Sigmoid colon (tissue), 7 donors: ENCODE data around the gene RANGRF. TPM values are rescaled to one million over a fixed set of nuclear protein-coding genes. Genes with fewer than 3 reads are reported as not detected.

Source experiments
- DNase-seq: peaks from one replicate; pipeline ENCODE4 v3.0.0-alpha.2; 2019
- H3K27ac ChIP-seq, 4 donors: fragments of 200-600 bp; sonication (generic); one replicate each; pipeline ENCODE4 v1.5.1; 2016 to 2019; ENCODE audit warnings: mild to moderate bottlenecking in 1 of 4
- H3K27me3 ChIP-seq, 3 donors: fragments of 200-600 bp; sonication (generic); one replicate each; pipeline ENCODE4 v1.5.1; 2019; ENCODE audit warnings: mild to moderate bottlenecking in 1 of 3
- H3K36me3 ChIP-seq, 4 donors: fragments of 200-600 bp; sonication (generic); one replicate each; pipeline ENCODE4 v1.5.1; 2016 to 2019
- H3K4me1 ChIP-seq, 4 donors: fragments of 200-600 bp; sonication (generic); one replicate each; pipeline ENCODE4 v1.5.1; 2017 to 2019
- H3K4me3 ChIP-seq, 4 donors: fragments of 200-600 bp; sonication (generic); one replicate each; pipeline ENCODE4 v1.5.1; 2017 to 2019; ENCODE audit warnings: mild to moderate bottlenecking in 2 of 4, moderate library complexity in 1 of 4
- H3K9me3 ChIP-seq, 4 donors: fragments of 200-600 bp in 3 of 4; sonication (generic) in 3 of 4; one replicate each; pipeline versions ENCODE4 v1.5.1 to v1.6.1; 2013 to 2019
- EP300 ChIP-seq, 4 donors: sonication (generic); formaldehyde crosslinking; IDR thresholded peaks; one replicate each; pipeline ENCODE4 v1.6.1; 2017; ENCODE audit warnings: antibody characterized with exemption in 4 of 4
- POLR2A ChIP-seq, 2 donors: fragments of 450-650 bp; IDR thresholded peaks; one replicate each; pipeline ENCODE4 v1.6.1; 2016; ENCODE audit warnings: antibody characterized with exemption in 2 of 2, mild to moderate bottlenecking in 2 of 2, moderate library complexity in 2 of 2
- POLR2AphosphoS5 ChIP-seq, 4 donors: sonication (generic); formaldehyde crosslinking; IDR thresholded peaks; one replicate each; pipeline ENCODE4 v1.6.1; 2017; ENCODE audit warnings: antibody characterized with exemption in 4 of 4
- WGBS, 2 donors: extraction: QIAGEN DNeasy Blood & Tissue Kit; methylation state at CpG; one replicate each; pipeline ENCODE4 v1.1.7; 2013; 5-methylcytosine and 5-hydroxymethylcytosine counted together
- intact Hi-C: fragments of 100-400 bp; cut with DNase I; formaldehyde crosslinking; loops from one replicate; pipeline ENCODE4 v1.15.1; 2023
- polyA plus RNA-seq, 3 donors: library from polyadenylated mRNA; stranded (reverse); fragments of 200-250 nt; gene quantifications; one replicate each; pipeline ENCODE4 v1.2.3, GENCODE V29; 2013
- total RNA-seq, 4 donors: library from RNA; depleted of rRNA; stranded (reverse); fragments of >200 nt; gene quantifications; one replicate each; pipeline ENCODE4 v1.1.0, GENCODE V29; 2016
- TF ChIP-seq, protein P1 (sequence below), 4 experiments: fragments of 450-650 bp in 3 of 4; fragments of 200-600 bp in 1 of 4; IDR thresholded peaks; one replicate each; pipeline ENCODE4 v1.5.1; 2016 to 2019; ENCODE audit warnings: antibody characterized with exemption in 4 of 4, mild to moderate bottlenecking in 3 of 4, moderate library complexity in 2 of 4
- donor health status: healthy with polysubstance abuse.
- donor health status: Bipolar disorder and iron deficiency.
- donor health status: healthy.

Gene RANGRF
- total and polyA plus RNA-seq, 7 donors, result 20.8 to 46.6 (median 27.5) TPM

DNA sequence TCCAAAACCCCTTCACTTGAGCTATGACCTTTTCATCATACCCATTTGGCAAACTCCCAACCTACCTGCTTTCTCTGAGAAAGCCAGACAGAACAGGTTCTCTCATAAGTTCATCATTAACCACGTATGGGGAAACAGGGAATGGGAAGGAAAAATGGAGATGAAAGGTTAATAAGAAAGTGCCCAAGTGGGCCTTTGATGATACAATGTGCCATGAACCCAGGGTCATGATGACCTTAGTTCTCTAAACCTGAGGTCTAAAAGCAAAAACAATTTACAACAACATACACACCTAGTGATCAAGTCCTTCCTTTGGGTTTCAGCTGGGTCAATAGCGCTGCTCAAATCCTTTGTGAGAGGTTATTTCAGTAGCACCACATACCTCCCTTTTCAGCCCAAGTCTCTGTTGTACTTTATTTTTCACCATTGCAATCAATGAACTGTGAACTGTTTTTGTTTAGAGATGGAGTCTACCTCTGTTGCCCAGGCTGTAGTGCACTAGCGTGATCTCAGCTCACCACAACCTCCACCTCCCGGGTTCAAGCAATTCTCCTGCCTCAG, 14.5 kb upstream of the RANGRF start:
- H3K9me3 ChIP-seq, result no peaks in the 10 kb centered on the region
- H3K27ac ChIP-seq, result no peak overlapping the region
- H3K36me3 ChIP-seq, result peaks cover 0 to 12% (median 3%) of the 10 kb centered on the region in 4 donors
- 70 to 92% methylated on average over 4 of the region's 4 CpGs for WGBS, 2 donors
- no peaks in the 10 kb centered on the region for H3K27me3 ChIP-seq
- H3K4me3 ChIP-seq, result no peak overlapping the region
- DNase-seq, result no peak
- intact Hi-C loops, result no loop called here
- TF ChIP-seq, protein P1, sequence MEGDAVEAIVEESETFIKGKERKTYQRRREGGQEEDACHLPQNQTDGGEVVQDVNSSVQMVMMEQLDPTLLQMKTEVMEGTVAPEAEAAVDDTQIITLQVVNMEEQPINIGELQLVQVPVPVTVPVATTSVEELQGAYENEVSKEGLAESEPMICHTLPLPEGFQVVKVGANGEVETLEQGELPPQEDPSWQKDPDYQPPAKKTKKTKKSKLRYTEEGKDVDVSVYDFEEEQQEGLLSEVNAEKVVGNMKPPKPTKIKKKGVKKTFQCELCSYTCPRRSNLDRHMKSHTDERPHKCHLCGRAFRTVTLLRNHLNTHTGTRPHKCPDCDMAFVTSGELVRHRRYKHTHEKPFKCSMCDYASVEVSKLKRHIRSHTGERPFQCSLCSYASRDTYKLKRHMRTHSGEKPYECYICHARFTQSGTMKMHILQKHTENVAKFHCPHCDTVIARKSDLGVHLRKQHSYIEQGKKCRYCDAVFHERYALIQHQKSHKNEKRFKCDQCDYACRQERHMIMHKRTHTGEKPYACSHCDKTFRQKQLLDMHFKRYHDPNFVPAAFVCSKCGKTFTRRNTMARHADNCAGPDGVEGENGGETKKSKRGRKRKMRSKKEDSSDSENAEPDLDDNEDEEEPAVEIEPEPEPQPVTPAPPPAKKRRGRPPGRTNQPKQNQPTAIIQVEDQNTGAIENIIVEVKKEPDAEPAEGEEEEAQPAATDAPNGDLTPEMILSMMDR (IDR thresholded peaks at IDR 0.05), result no peak
- TF ChIP-seq POLR2AphosphoS5 (IDR thresholded peaks at IDR 0.05) (no peak), POLR2A (IDR thresholded peaks at IDR 0.05) (no peak), EP300 (IDR thresholded peaks at IDR 0.05) (no peak)
- H3K4me1 ChIP-seq, result no peaks in the 10 kb centered on the region

DNA sequence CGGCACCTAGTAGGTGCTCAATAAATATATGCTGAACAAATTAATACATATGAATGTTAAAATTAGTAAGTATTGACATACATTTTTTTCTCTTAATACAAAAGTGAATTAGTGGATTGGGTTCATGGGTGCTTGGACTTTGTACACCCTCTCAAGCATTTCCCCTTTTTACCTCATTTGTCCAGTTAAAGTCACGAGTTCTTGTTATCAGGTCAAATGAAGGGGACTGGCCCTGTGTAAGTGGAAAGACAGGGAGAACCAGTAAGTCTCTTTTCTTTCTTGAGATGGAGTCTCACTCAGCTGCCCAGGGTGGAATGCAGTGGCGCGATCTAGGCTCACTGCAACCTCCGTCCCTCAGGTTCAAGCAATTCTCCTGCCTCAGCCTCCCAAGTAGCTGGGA, 13.7 kb upstream of the RANGRF start:
- H3K9me3 ChIP-seq, result no peaks in the 10 kb centered on the region
- peaks cover 0 to 4% (median 0%) of the 10 kb centered on the region in 4 donors for H3K36me3 ChIP-seq
- TF ChIP-seq, protein P1 (IDR thresholded peaks at IDR 0.05), result no peak
- TF ChIP-seq POLR2A (IDR thresholded peaks at IDR 0.05), result no peak
- 84 to 89% methylated on average over 5 of the region's 5 CpGs for WGBS, 2 donors
- no peaks in the 10 kb centered on the region for H3K4me1 ChIP-seq
- DNase-seq, result no peak
- H3K4me3 ChIP-seq, result no peak overlapping the region
- no peaks in the 10 kb centered on the region for H3K27me3 ChIP-seq
- intact Hi-C loops, result no loop called here
- H3K27ac ChIP-seq, result no peak overlapping the region

DNA sequence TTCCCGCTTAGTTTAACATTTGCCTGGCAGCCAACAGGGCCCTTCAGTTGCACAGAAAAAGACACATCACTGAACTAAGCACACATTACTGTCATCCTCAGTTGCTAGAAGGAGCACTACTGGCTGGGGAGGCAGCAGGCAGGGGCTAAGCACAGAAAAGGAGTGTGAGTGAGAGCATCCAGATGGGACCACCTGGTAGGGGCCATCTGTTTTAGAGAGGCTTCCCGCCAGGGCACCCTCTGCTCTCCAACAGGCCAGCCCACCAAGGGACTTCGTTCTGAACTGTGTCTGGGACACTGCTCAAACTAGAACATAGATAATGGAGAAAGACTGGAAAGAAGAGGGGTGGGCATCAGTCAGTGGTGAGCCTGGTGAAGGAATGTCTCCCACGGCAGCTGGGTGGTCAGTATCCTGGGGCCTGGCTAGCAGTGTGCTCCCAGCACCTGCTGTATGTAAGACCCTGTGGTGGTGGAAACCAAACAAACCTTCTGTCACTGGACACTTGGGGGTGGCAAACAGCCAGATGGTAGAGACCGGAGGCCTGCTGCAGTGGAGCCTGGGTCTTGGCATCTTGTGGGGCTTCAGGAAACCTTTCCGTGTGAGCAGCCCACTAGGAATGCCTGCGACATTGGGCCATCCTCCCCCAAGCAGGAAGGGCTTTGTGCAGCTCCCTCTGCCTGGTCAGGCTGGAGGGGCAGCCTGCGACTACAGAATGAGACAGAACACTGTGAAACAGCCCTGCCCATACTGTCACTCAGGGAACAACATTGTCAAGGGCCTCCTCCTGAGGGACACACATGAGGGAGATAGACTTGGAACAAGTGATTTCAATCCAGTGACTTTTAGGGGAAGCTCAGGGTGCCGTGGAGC, 12.8 kb upstream of the RANGRF start:
- WGBS, 2 donors, result 84 to 89% methylated on average over 9 of the region's 9 CpGs

DNA sequence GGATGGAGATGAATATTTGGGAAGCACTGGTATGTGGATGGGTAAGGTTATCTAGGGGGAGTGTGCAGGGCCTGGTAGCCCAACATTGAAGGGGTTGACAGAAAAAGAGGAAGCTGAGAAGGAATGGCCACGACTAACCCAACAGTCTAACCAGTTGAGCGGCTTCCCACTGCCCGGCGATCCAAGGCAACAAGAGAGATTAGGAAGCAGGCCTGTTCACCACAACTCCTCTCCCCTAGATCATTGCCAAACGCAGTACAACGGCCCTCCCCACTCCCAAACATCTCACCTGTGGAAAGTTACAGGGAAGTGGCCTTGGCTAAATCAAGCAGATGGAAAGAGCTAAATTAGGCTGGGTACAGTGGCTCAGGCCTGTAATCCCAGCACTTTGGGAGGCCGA, 11.2 kb upstream of the RANGRF start:
- no peak for TF ChIP-seq POLR2A (IDR thresholded peaks at IDR 0.05)
- TF ChIP-seq POLR2AphosphoS5 (IDR thresholded peaks at IDR 0.05), result no peak
- TF ChIP-seq EP300 (IDR thresholded peaks at IDR 0.05), result no peak
- TF ChIP-seq, protein P1 (IDR thresholded peaks at IDR 0.05), result no peak
- no peaks in the 10 kb centered on the region for H3K4me1 ChIP-seq
- intact Hi-C loops, result no loop called here
- no peak overlapping the region for H3K27ac ChIP-seq
- H3K4me3 ChIP-seq, result no peak overlapping the region
- H3K27me3 ChIP-seq, result no peaks in the 10 kb centered on the region
- no peaks in the 10 kb centered on the region for H3K36me3 ChIP-seq
- no peak for DNase-seq
- WGBS, 2 donors, result 80 to 91% methylated on average over 7 of the region's 7 CpGs
- no peaks in the 10 kb centered on the region for H3K9me3 ChIP-seq

More for the DNA sequence above, 12.8 kb upstream of the RANGRF start:
- Histone ChIP-seq H3K4me1 (no peaks in the 10 kb centered on the region), H3K27ac (no peak overlapping the region), H3K4me3 (no peak overlapping the region), H3K9me3 (no peaks in the 10 kb centered on the region), H3K27me3 (no peaks in the 10 kb centered on the region), H3K36me3 (no peaks in the 10 kb centered on the region)
- no peak for DNase-seq
- intact Hi-C loops, result no loop called here
- no peak for TF ChIP-seq POLR2AphosphoS5 (IDR thresholded peaks at IDR 0.05)
- no peak for TF ChIP-seq POLR2A (IDR thresholded peaks at IDR 0.05)
- TF ChIP-seq, protein P1 (IDR thresholded peaks at IDR 0.05), result no peak
- TF ChIP-seq EP300 (IDR thresholded peaks at IDR 0.05), result no peak
